GM12801 (cell line): ENCODE results near the gene USP17L19.
"Not testable (repeated sequence)": the region's sequence is repeated elsewhere in the genome, so short reads cannot be mapped to it uniquely, and the experiment has no call there.

Source experiments
- CTCF ChIP-seq: IDR thresholded peaks from one replicate; pipeline ENCODE4 v1.5.1; 2011; ENCODE audit warnings: control low read depth; ENCODE audit not compliant: insufficient read length; ENCODE audit errors: extremely low read depth

The USP17L19 gene

GRCh38 chr4:9247953-9248680 lies 5.1 kb upstream of the USP17L19 start, which contains the start of gene USP17L18:
USP17L18 (plus strand) TSS chr4:9248630; CDS start chr4:9248630, 0 bp downstream.
- TF ChIP-seq CTCF = not testable (repeated sequence)

- not testable (repeated sequence) for TF ChIP-seq CTCF
These were observed 4.6 kb downstream of the USP17L19 start, which contains the start of gene USP17L20 for GRCh38 chr4:9257824-9258223. USP17L20 (plus strand) TSS chr4:9258124; CDS start chr4:9258124, 0 bp downstream.

GRCh38 chr4:9262572-9262971 lies 9.4 kb downstream of the USP17L19 start, which contains the start of gene USP17L21:
USP17L21 (plus strand) TSS chr4:9262872; CDS start chr4:9262872, 0 bp downstream.
- not testable (repeated sequence) for TF ChIP-seq CTCF

GRCh38 chr4:9267319-9267718 lies 14.1 kb downstream of the USP17L19 start, which contains the start of gene USP17L22:
USP17L22 (plus strand) TSS chr4:9267619; CDS start chr4:9267619, 0 bp downstream.
- TF ChIP-seq CTCF = not testable (repeated sequence)
